Middle frontal gyrus (tissue), 1 donor: ENCODE results near the gene GAK.
"Not testable (repeated sequence)": the region's sequence is repeated elsewhere in the genome, so short reads cannot be mapped to it uniquely, and the experiment has no call there.

ENCODE experiments used
- DNase-seq: peaks from one replicate; pipeline ENCODE4 v3.0.0-alpha.2; 2015; ENCODE audit warnings: low spot score; ENCODE audit errors: extremely low spot score

GAK gene

DNA sequence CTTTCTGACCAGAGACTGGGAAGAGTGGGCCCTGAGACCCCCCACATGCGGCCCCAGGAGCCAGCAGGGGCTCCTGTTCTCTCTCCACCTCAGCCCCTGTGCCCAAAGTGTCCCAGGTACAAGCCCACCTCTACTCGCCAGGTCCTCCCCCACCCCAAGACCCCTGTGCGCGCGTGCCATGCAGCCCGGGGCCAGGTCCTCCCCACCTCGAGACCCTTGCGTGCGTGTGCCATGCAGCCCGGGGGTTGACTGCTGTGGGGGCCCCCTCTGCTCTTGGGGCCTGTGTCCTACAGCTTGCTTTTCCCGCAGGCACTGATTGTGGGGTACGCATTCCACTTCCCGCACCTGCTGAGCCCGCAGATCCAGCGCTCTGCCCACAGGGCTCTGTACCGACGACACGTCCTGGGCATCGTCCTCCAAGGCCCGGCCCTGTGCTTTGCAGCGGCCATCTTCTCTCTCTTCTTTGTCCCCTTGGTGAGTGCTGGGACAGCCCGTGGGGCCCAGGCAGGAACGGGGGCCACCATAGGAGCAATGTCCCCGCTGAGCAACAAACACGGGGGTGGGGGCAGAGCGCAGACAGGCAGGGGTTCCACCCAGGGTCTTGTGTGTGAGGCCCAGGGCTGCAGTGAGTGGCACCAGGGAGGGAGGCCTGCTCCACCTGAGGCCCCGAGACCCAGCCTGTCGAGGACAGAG, 20.9 kb upstream of the GAK start:
- no peak for DNase-seq

DNA sequence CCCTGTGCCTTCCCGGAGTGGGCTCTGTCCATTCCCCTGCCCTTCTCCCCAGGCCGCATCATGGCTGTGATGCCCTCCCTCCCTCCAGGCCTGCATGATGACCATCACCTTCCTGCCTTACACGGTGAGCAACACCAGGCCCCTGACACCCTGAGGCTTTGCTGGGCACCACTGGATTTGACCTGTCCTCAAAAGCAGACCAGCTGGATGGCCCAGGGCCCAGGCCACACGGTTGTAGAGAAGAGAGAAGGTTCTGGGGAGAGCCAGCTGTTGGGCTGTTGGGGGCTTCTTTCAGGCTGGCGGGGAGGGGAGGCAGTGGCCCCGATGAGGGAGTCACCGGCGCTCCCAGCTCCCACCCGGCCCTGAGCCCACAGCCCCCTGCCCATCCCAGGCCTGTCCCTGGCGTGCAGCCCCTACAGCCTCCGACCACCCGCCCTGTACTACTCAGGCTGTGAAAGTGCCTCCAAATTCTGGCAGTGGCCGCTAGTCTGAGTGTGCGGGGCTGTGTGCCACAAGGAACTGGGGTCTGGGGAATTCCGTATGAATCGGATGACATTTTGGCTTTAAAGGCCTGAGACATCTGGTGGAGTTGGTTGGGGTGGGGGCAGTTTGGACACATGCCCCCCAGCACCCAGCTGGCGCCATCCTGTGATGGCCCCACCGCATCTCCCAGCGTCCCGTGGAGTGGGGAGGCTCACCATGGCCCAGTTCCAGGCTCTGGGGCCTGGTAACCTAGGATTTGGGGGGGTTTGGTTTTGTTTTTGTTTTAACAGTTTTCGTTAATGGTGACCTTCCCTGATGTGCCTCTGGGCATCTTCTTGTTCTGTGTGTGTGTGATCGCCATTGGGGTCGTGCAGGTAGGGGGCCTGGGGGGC, 19.7 kb upstream of the GAK start:
- DNase-seq: no peak

DNA sequence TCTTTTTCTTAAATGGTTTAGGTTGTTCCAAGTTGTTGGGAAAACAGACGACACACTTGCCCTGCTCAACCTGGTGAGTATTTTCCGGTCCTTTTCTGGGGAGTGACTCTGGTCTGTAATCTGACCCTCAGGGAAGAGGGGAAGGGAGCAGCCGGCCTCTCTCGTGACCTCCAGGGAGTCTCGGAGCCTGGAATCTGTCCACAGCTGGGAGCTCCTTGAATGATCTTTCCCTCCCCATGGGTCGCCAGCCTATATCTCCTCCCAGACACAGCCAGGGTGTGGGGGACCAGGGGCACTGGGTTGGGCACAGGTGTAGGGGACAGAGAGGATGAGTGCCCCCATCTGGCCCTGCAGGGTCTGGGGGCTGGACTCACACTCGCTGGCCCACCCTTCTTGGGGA, 19.1 kb upstream of the GAK start:
- no peak for DNase-seq

DNA sequence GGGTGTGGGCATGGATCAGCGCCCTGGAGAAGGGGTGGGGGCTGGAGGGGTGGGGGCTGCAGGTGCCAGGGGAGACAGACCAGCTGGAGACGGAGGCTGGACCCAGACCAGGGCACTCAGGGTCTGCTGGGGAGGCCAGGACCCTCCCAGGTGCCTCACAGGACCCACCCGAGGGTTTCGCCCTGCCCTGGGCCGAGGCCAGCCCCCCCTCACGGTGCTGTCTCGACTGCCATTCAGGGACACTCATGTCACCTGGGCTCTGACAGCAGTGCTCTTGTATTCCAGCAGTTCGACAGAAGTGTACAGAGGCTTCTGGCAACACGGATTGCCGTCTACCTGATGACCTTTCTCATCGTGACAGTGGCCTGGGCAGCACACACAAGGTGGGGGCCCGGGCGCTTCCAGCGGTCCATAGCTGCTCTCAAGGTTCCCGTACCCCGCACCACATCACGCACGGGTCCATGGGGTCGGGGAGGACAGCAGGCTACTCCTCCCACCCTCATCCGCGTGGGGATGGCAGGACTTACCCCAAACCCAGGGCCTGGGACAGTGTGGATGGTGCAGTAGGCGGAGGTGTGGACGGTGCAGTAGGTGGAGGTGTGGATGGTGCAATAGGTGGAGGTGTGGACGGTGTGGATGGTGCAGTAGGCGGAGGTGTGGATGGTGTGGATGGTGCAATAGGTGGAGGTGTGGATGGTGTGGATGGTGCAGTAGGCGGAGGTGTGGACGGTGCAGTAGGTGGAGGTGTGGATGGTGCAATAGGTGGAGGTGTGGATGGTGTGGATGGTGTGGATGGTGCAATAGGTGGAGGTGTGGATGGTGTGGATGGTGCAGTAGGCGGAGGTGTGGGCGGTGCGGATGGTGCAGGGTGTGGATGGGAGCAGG, 18.3 kb upstream of the GAK start:
- no peak for DNase-seq

DNA sequence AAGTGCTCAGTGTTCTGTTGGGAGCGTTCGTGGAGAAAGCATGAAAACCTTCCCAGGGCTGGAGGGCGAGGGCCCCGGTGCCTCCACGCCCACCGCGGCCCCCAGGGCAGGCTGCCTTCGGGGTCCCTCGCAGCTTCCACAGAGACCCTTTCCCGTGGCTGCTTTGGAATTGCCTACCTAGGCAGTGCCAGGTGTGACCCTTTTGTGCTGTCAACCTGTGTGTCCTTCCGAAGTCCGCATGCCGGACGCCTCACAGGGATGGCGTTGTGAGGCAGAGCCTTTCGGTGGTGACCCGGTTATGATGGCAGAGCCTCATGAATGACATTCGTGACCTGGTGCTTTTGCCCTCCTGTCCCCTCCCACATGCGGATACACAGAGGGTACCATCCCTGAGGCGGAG, 17.5 kb upstream of the GAK start:
- no peak for DNase-seq

DNA sequence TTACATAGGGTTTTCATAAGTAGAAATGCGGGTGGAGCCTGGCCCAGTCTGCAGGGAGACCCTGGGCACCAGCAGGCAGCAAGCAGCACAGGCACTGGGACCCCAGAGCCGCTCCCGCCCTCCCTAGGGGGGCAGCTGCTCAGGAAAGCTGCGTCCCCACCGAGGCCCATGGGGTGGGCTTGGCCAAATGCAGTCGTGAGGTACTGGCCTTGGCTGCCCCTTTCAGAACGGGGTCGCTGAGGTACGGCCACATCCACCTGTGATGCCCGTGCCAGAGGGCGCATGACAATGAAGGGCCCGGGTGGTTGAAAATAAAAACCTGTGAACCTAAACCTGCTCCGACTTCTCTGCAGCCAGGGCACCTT, 16.8 kb upstream of the GAK start:
- no peak for DNase-seq

DNA sequence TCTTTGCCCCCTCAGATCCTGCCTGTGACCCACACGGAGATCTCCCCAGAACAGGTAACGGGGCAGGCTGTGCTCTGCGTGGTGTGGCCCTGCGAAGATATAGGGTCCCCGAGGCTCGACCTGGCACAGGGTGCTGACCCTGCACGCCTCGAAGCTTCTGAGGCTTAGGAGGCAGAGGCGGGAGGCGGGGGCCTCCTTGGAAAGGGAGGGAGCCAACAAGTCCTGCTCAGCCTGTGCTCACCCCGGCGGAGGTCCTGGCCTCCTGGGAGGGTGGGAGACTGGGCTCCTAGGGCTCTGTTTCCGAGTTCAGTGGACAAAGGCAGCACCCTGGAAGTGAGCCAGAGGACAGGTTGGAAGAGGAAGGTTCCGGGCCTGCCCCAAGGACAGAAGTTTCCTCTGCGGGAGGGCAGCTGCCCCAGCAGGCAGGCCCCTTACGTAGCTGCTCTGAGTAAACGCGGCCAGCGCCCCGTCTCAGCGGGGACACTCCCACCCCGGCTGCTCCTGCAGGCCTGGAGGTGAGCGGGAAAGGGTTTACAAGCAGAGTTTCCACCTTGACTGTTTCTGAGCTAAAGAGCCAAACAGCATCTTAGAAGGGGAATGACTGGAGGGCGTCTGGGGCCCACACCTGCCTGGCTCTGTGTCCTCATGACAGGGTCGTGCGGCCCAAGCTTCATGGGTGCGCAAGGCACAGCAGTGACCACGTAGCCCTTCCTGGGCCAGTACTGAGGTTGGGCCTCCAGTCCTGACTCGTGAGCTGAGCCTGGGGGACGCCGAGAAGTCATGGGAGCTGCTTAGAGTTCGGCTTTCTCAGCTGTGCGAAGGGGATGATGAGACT, 16.2 kb upstream of the GAK start:
- no peak for DNase-seq

DNA sequence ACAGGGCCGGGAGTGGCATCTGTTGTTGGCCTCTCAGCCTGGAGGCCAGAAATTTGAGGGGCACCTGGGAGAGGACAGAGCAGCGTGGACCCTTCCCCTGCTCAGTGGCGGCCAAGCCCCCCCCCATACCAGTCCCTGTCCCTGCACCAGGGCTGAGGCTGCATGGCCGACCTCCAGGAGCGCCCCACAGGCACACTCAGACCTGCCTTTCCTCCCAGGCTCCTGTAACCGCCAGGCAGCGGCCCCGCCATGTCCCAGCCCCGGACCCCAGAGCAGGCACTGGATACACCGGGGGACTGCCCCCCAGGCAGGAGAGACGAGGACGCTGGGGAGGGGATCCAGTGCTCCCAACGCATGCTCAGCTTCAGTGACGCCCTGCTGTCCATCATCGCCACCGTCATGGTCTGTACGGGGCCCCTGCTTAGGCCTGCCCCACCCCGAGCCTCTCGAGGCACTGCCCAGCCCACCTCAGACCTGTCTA, 15.4 kb upstream of the GAK start:
- no peak for DNase-seq

DNA sequence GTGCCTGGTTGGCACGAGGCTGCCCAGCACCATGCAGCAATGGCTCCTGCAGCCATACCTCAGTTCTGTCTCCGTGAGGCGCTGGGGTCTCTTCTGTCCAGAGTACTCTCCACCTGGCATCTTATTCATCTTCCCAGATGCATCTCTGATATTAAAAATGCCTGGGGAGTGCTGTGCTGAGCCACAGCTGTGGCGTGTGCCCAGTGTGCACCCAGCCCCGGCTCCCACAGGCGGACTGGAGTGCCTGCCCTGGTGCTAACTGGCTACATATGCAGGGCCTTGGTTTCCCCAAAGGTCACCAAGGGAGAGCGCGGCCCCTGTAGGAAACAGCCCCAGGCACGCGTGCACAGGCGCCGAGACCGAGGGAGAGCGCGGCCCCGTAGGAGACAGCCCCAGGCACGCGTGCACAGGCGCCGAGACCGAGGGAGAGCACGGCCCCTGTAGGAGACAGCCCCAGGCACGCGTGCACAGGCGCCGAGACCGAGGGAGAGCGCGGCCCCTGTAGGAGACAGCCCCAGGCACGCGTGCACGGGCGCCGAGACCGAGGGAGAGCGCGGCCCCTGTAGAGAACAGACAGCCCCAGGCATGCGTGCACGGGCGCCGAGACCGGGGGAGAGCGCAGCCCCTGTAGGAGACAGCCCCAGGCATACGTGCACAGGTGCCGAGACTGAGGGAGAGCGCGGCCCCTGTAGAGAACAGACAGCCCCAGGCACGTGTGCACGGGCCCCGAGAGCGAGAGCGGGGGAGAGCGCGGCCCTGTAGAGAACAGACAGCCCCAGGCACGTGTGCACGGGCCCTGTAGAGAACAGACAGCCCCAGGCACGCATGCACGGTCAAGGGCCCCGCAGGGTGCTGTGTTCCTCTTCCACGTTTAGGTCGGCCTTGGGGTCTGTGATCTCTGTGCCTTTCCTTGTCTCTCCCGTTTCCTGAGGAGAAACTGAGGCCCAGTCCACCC, 14.7 kb upstream of the GAK start:
- DNase-seq: no peak

DNA sequence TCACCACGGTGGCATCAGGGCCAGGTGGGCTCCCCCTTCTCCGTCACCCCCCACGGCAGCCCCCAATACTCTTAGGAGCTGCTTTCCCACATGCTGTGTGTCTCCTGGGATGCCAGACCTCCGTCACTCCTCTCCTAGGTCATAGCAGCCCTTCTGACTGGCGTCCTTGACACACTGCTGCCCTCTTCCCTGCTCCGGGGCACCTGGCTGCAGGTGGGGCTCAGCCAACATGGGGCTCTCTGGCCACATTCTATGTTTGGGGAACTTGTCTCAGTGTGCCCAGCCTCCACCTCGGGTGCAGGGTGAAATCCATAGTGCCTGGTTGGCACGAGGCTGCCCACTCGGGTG, 14.0 kb upstream of the GAK start:
- DNase-seq: no peak

DNA sequence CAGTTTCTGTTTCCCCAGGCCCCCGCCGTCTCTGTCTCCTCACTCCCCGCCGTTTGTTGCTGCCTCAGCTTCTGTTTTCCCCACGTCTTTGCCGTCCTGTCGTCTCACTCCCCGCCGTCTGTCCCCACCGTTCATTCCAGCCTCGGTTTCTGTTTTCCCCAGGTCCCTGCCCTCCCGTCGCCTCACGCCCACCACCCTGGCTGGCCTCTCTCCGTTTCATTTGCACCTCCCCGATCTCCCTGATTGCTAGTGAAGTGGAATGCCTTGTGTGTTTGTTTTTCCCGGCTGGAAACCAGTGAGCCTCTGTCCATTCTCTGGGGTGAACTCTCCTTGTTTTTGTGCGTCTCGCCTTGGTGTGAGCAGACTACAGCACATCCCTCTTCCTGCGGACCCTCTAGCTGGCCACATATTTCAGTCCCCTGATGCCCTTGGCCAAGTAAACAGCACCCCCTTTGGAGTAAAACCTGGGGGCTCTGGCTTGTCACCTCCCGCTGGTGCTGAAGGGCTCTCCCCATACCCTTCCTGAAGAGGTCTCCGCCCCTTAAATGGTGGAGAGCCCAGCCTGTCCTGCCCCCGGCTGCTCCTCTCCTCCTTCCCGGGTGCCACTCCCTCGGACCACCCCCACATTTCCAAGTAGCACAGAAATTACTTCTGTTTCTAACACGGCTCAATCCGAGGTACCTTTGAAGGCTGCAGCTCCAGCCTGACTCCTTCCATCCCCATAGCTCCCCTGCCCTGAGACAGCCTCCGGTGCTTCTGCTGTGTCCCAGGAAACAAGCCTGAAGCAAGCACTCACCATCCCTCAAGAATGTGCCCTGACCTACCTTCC, 13.4 kb upstream of the GAK start:
- no peak for DNase-seq

DNA sequence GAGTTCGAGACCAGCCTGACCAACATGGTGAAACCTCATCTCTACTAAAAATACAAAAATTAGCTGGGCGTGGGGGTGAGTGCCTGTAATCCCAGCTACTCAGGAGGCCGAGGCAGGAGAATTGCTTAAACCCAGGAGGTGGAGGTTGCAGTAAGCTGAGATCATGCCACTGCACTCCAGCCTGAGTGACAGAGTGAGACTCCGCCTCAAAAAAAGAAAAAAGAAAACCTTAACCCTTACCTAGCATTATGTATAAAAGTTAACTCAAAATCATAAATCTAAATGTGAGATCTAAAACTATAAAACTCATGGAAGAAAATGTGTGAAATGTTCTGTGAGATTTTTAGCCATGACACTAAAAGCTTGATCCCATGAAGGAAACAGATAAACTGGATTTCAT, 7.4 kb upstream of the GAK start:
- DNase-seq: not testable (repeated sequence)

DNA sequence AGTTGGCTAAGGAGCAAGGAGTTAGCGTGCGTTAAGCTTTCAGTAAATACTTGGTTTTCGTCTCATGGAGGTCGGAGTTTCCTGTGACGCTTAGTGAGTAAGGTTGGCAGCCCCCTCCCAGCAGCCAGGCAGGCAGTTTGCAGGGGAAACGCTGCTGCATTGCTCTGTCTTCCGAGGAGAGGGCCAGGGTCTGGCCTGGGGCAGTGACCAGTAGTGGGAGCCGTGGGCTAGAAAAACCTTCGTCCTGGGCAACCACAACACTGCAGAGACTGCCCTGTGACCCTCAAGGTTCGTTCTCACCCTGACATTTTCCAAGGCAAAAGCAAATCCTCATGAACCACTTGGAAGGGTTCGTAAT, 576 bp upstream of the GAK start:
- DNase-seq: no peak

DNA sequence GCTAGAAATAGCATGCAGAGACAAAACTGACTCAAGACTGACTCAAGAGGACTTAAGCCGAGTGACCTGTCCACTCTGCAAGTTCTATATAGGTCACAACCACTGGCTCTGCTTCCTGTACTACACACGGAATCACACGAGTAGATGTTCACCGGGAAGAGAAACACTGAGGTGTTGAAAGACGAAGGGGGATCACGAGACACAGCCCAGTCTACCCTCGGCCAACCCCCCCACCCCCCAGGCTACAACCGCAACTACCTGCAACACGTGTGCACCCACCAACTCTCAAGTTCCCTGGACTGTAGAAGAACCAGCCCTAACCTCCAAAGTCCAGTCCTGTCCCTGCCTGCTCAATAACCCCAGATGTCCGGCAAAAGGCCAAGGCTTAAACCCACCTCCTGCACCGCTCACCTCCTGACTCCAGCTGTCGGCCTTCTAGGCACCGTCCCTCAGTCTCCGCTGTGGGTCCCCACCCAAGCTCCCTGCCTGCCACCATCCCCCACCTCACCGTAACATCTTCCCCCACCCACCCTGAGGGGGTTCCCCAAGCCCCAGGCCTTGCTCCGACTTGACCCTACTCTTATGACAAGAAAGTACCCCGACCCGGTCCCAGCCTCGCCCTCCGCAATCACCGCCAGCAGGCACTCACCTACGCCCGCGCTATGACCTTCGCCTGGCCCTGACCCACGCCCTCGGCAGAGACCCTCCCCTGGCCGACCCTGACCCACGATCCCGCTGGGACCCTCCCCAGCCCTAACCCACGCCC, 739 bp downstream of the GAK start:
- DNase-seq: no peak

DNA sequence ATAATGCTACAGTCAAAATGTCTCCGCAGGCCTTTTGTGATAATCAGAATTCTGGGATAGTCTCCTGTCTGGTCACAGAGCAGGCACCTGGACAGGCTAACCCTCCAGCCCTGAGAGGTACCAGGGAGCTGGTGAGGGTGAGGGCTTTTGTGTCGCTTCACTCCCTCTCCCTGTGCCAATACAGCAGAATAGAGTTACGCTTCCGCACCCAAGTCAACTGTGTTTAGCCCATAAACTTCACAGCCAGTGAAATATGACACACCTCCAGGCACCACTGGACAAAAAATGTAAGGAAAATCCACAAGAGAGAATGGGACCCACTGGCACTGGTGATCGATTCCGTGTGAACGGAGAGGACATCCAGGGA, 1.3 kb downstream of the GAK start:
- no peak for DNase-seq

DNA sequence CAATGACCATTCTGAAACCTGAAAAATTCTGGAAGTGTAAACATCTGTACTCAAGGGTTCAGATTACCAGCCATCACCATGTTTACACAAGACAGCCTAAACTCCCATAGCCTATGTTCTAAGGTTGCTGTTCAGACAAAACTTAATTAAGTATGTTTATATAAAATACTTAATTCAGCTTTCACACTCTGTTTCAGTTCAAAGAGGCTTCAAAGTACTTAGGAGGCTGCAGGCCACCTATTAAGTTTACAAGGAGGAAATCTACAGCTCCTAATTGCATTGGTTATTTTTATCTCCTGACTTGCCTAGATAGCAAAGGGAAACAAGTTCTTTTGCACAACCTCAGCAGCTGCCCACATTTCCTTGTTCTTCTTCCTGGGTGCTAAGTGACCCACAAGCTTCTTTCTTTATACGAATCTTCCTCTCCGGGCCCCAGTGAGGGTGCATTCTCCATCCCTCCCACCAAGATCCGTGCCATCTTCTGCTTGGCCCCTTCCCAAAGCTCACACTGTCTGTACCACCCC, 2.0 kb downstream of the GAK start:
- no peak for DNase-seq

DNA sequence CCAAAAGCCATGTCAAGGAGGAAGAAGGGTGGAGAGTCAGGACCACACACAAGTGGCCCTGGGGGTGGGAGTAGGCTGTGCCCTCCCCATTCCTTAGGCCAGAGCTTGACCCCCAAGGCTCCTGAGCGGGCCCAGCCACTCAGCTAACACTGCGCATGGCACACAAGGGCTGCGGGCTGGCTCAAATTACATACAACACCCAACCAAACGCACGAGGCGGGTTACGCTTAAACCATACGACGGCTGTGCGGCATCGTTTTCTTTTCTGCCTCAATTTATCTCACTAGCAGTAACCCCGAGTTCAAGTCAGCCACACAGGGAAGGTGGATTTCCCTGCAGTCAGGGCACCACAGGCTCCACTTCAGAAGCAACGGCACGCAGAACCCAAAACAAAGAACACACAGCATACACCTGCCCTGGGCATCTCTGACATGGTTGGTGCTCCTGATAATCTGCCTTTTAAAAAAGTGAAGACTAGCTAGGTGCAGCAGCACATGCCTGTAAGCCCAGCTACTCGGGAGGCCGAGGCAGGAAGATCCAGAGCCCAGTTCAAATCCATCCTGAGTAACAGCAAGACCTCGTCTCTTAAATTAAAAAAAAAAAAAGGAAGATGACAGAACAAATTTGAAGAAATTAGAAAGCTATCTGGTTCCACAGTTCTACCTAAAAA, 2.9 kb downstream of the GAK start:
- DNase-seq: no peak

DNA sequence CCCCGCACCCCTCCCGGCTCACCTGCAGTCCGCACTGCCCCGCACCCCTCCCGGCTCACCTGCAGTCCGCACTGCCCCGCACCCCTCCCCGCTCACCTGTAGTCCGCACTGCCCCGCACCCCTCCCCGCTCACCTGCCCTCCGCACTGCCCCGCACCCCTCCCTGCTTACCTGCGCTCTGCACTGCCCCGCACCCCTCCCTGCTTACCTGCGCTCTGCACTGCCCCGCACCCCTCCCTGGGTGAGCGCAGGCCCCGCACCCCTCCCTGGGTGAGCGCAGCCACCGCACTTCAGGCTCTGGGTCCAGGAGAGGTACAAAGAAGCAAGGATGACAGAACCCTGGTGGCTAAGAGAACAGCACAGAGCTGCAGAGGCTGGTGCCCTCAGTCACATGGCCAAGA, 4.5 kb downstream of the GAK start:
- DNase-seq: not testable (repeated sequence)
